Activated CD8-positive, alpha-beta T cell treated with anti-CD3 and anti-CD28 coated beads for 36 hours (primary cell): Measurements from ENCODE around the gene AMIGO2. TPM values are rescaled to one million over a fixed set of nuclear protein-coding genes. Genes with fewer than 3 reads are reported as not detected.

Source experiments
- ATAC-seq: fragments of 200-7000 bp; cut with Tn5 transposase; one replicate; pipeline ENCODE4 v1.10.0; 2021; ENCODE audit warnings: mild to moderate bottlenecking, moderate library complexity
- CTCF ChIA-PET: fragments of 350-600 bp; sonication (Branson Sonifier 250); formaldehyde crosslinking; loops from one replicate; lab custom pipeline; 2021; ENCODE audit warnings: antibody characterized with exemption; lab: Charles Lee
- POLR2A ChIA-PET: fragments of 350-600 bp; sonication (Branson Sonifier 250); formaldehyde crosslinking; loops from one replicate; lab custom pipeline; 2021; ENCODE audit warnings: antibody characterized with exemption; lab: Charles Lee
- DNase-seq: peaks from one replicate; pipeline ENCODE4 v3.0.0-alpha.2; 2020
- H3K27ac Mint-ChIP-seq: one replicate; pipeline ENCODE4 v1.8.0; 2021; ENCODE audit warnings: mild to moderate bottlenecking, mixed read lengths
- H3K27me3 Mint-ChIP-seq: one replicate; pipeline ENCODE4 v1.8.0; 2021; ENCODE audit warnings: mixed read lengths
- H3K36me3 Mint-ChIP-seq: one replicate; pipeline ENCODE4 v1.8.0; 2021; ENCODE audit warnings: low read depth, mixed read lengths
- H3K4me1 Mint-ChIP-seq: one replicate; pipeline ENCODE4 v1.8.0; 2021; ENCODE audit warnings: low read depth, mixed read lengths
- H3K4me3 Mint-ChIP-seq: one replicate; pipeline ENCODE4 v1.8.0; 2021; ENCODE audit warnings: mild to moderate bottlenecking, moderate library complexity, mixed read lengths
- H3K9me3 Mint-ChIP-seq: one replicate; pipeline ENCODE4 v1.8.0; 2021; ENCODE audit warnings: mixed read lengths
- intact Hi-C: fragments of 100-400 bp; cut with micrococcal nuclease; formaldehyde crosslinking; loops from one replicate; pipeline ENCODE4 v1.10.0; 2022
- total RNA-seq, 2 experiments: library from RNA; stranded (reverse); gene quantifications; one replicate each; pipeline ENCODE4 v1.2.3, GENCODE V29; 2021
- TF ChIP-seq, protein P1 (sequence below): fragments of 200-600 bp; IDR thresholded peaks from one replicate; pipeline ENCODE4 v1.8.0; 2022; ENCODE audit warnings: antibody characterized with exemption, mild to moderate bottlenecking

Gene AMIGO2
- total RNA-seq, result 10 to 100 TPM; 12.1 to 12.5 TPM

DNA sequence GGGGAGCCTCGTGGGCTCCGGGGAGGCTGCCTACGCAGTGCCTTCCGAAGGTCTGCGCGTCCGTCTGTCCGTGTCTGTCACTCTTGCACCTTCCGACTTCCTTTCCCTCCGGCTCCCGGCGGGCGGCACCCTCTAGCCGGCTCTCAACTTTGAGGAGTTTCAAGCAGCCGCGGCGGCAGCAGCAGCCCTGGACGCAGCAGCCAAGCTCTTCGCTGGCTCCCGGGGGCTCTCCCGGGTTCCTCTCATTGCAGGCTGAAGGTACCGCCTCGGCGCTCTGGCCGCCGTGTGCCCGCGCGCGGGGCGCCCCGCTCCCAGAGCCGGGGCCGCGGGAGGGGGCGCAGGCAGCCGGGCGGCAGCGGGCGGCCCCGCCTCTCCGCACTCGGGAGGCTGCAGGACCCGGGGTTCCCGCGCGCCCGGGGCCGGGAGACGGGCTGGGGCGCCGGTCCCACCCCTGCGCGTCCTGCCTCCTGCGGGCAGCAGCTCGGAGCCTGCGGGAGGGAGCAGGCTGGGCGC lies at the start of gene AMIGO2, which contains the start of gene PCED1B:
TSS of gene AMIGO2 (minus strand) at position 492 of the 513 bp plus-strand sequence. CDS start 957 bp downstream, outside the sequence.
TSS of gene PCED1B (plus strand) at position 154 of the 513 bp plus-strand sequence. CDS start 155,443 bp downstream, outside the sequence.
- intact Hi-C loops, result no loop called here
- ChIA-PET CTCF (interaction anchor here (0.9 to 3.7 kb wide), 16 partner anchors 9 to 318 kb away, joined by 3 to 20 read pairs (median 4); no protein-coding TSS in a partner anchor), POLR2A (interaction anchor here (0.7 to 10.4 kb wide), 14 partner anchors 9 to 318 kb away, joined by 3 to 170 read pairs (median 4); no protein-coding TSS in a partner anchor)
- Mint-ChIP-seq H3K4me3 (peak within 1 kb of the TSS; percentile 92), H3K9me3 (no peaks in the 10 kb centered on the region), H3K27me3 (no peaks in the 10 kb centered on the region), H3K4me1 (peaks cover 72% of the 10 kb centered on the region), H3K27ac (peak within 1 kb of the TSS; percentile 97), H3K36me3 (peaks cover 37% of the 10 kb centered on the region)
- DNase-seq (peak; percentile 82), ATAC-seq (peak; percentile 57)
- TF ChIP-seq, protein P1, sequence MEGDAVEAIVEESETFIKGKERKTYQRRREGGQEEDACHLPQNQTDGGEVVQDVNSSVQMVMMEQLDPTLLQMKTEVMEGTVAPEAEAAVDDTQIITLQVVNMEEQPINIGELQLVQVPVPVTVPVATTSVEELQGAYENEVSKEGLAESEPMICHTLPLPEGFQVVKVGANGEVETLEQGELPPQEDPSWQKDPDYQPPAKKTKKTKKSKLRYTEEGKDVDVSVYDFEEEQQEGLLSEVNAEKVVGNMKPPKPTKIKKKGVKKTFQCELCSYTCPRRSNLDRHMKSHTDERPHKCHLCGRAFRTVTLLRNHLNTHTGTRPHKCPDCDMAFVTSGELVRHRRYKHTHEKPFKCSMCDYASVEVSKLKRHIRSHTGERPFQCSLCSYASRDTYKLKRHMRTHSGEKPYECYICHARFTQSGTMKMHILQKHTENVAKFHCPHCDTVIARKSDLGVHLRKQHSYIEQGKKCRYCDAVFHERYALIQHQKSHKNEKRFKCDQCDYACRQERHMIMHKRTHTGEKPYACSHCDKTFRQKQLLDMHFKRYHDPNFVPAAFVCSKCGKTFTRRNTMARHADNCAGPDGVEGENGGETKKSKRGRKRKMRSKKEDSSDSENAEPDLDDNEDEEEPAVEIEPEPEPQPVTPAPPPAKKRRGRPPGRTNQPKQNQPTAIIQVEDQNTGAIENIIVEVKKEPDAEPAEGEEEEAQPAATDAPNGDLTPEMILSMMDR, result no peak

DNA sequence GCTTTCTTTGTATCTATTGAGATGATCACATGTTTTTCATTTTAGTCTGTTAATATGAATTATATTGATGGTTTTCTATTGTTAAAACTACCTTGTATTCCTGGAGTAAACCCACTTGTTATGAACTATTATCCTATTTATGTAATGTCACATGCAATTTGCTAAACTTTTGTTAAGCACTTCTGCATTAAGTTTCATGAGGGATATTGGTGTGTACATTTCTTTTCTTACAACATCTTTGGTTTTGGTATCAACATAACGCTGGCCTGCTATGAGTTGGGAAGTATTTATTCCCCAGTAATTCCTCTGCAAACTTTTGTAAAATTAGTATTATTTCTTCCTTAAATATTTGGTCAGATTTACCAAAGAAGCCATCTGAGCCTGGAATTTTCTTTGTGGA lies 46.5 kb upstream of the AMIGO2 start:
- no peaks in the 10 kb centered on the region for H3K9me3 Mint-ChIP-seq
- H3K4me3 Mint-ChIP-seq, result no peak overlapping the region
- no peaks in the 10 kb centered on the region for H3K27me3 Mint-ChIP-seq
- POLR2A ChIA-PET, result no interaction called here
- DNase-seq, result no peak
- TF ChIP-seq, protein P1, result no peak
- H3K36me3 Mint-ChIP-seq, result peaks cover 13% of the 10 kb centered on the region
- H3K27ac Mint-ChIP-seq, result no peak overlapping the region
- intact Hi-C loops, result no loop called here
- H3K4me1 Mint-ChIP-seq, result peaks cover 24% of the 10 kb centered on the region
- ATAC-seq, result no peak
- CTCF ChIA-PET, result interaction anchor here (0.9 kb wide), 1 partner anchor 271 kb away, joined by 3 read pairs; no protein-coding TSS in a partner anchor

GRCh38 chr12:47124451-47124850 lies 44.7 kb upstream of the AMIGO2 start:
- no peak overlapping the region for H3K27ac Mint-ChIP-seq

DNA sequence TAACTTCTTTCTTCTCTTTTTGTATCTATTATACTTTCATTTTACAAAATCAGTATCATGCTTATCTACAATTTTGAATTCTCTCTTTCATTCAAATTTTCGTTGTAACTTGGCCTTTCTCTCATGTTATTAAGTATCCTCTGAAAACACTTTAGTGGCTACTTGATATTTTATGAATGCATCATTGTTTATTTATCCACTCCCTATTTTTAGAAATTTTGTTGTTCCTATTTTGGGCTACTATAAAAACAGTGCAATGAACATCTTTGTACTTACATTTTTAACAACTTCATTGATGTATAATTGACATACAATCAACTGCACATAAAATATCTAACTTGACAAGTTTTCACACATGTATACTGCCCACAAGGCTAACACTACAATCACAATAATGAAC lies 44.0 kb upstream of the AMIGO2 start:
- H3K27ac Mint-ChIP-seq, result no peak overlapping the region
- ATAC-seq (no peak), DNase-seq (no peak)
- no peak overlapping the region for H3K4me3 Mint-ChIP-seq
- peaks cover 17% of the 10 kb centered on the region for H3K36me3 Mint-ChIP-seq
- intact Hi-C loops, result no loop called here
- peaks cover 35% of the 10 kb centered on the region for H3K4me1 Mint-ChIP-seq
- POLR2A ChIA-PET, result no interaction called here
- CTCF ChIA-PET, result no interaction called here
- TF ChIP-seq, protein P1, result no peak
- no peaks in the 10 kb centered on the region for H3K27me3 Mint-ChIP-seq
- no peaks in the 10 kb centered on the region for H3K9me3 Mint-ChIP-seq

More at GRCh38 chr12:47124451-47124850, 44.7 kb upstream of the AMIGO2 start:
- ChIA-PET CTCF (no interaction called here), POLR2A (no interaction called here)
- Mint-ChIP-seq H3K4me3 (no peak overlapping the region), H3K36me3 (peaks cover 17% of the 10 kb centered on the region), H3K4me1 (peaks cover 33% of the 10 kb centered on the region), H3K27me3 (no peaks in the 10 kb centered on the region), H3K9me3 (no peaks in the 10 kb centered on the region)
- no peak for DNase-seq
- TF ChIP-seq, protein P1, result no peak
- intact Hi-C loops, result no loop called here
- ATAC-seq, result no peak

- Mint-ChIP-seq H3K9me3 (no peaks in the 10 kb centered on the region), H3K27ac (no peak overlapping the region), H3K4me1 (peaks cover 40% of the 10 kb centered on the region), H3K4me3 (no peak overlapping the region), H3K36me3 (peaks cover 20% of the 10 kb centered on the region), H3K27me3 (no peaks in the 10 kb centered on the region)
- POLR2A ChIA-PET, result no interaction called here
- intact Hi-C loops, result no loop called here
- TF ChIP-seq, protein P1, result no peak
- DNase-seq (no peak), ATAC-seq (no peak)
- CTCF ChIA-PET, result no interaction called here
Observed at GRCh38 chr12:47122602-47123001, 42.8 kb upstream of the AMIGO2 start.
